Measurements from ENCODE around the gene ACHE. TPM values are rescaled to one million over a fixed set of nuclear protein-coding genes. Genes with fewer than 3 reads are reported as not detected.
"Not testable (repeated sequence)": the region's sequence is repeated elsewhere in the genome, so short reads cannot be mapped to it uniquely, and the experiment has no call there.

ACHE gene
- total and polyA plus RNA-seq, 11 donors = 0.44 to 2.1 (median 0.75) TPM

- Histone ChIP-seq H3K4me3 (no peak overlapping the region), H3K36me3 (peaks cover 0 to 66% (median 16%) of the 10 kb centered on the region in 9 donors), H3K27ac (no peak overlapping the region), H3K27me3 (no peaks in the 10 kb centered on the region), H3K9me3 (no peaks in the 10 kb centered on the region), H3K4me1 (peaks cover 0 to 18% (median 4%) of the 10 kb centered on the region in 12 donors)
- peak in 1 of 5 donors; percentile 45 for DNase-seq
- 84 to 95% (median 94%) methylated on average over 7 to 18 of the region's 18 CpGs for WGBS, 4 donors
- no peak for TF ChIP-seq POLR2A (IDR thresholded peaks at IDR 0.05)
- no peak for TF ChIP-seq CTCF (IDR thresholded peaks at IDR 0.05)
- ATAC-seq = no peak
- intact Hi-C loops (cut with DNase I) = no loop called here
Observed at GRCh38 chr7:100860702-100861615, 34.7 kb downstream of the ACHE start.

GRCh38 chr7:100859856-100860255 lies 35.8 kb downstream of the ACHE start:
- no peak for ATAC-seq
- H3K27me3 ChIP-seq = no peaks in the 10 kb centered on the region
- H3K36me3 ChIP-seq = peaks cover 0 to 63% (median 16%) of the 10 kb centered on the region in 9 donors
- peaks cover 0 to 12% (median 2%) of the 10 kb centered on the region in 12 donors for H3K4me1 ChIP-seq
- intact Hi-C loops (cut with DNase I) = loop anchor here in 2 of 10 donors (10.0 kb wide), 2 partner anchors 155 to 385 kb away; partner anchors contain the start of genes POP7 (in 1 of the 2) and TSC22D4 (in 1 of the 2)
- no peak overlapping the region for H3K27ac ChIP-seq
- no peaks in the 10 kb centered on the region for H3K9me3 ChIP-seq
- TF ChIP-seq CTCF (IDR thresholded peaks at IDR 0.05) (no peak), POLR2A (IDR thresholded peaks at IDR 0.05) (no peak)
- no peak overlapping the region for H3K4me3 ChIP-seq
- WGBS, 4 donors = 86 to 94% (median 88%) methylated on average over 14 to 15 of the region's 15 CpGs
- peak in 1 of 5 donors; percentile 60 for DNase-seq

- DNase-seq = peak in 1 of 5 donors; percentile 49
- no peak for TF ChIP-seq CTCF (IDR thresholded peaks at IDR 0.05)
Observed at GRCh38 chr7:100856871-100857282, 38.8 kb downstream of the ACHE start.

GRCh38 chr7:100855515-100855914 lies 40.2 kb downstream of the ACHE start:
- H3K4me1 ChIP-seq = peaks cover 0 to 21% (median 12%) of the 10 kb centered on the region in 12 donors
- no peak overlapping the region for H3K4me3 ChIP-seq
- H3K27me3 ChIP-seq = no peaks in the 10 kb centered on the region
- no peak overlapping the region for H3K27ac ChIP-seq
- DNase-seq (peak in 1 of 5 donors; percentile 39), ATAC-seq (no peak)
- peaks cover 0 to 19% (median 6%) of the 10 kb centered on the region in 9 donors for H3K36me3 ChIP-seq
- intact Hi-C loops (cut with DNase I) = loop anchor here in 2 of 10 donors (10.0 kb wide), 2 partner anchors 151 to 381 kb away; partner anchors contain the start of genes POP7 (in 1 of the 2) and TSC22D4 (in 1 of the 2)
- TF ChIP-seq CTCF (IDR thresholded peaks at IDR 0.05) (no peak), POLR2A (IDR thresholded peaks at IDR 0.05) (no peak)
- WGBS, 4 donors = 85 to 96% (median 92%) methylated on average over 6 to 10 of the region's 10 CpGs
- no peaks in the 10 kb centered on the region for H3K9me3 ChIP-seq

More at GRCh38 chr7:100856871-100857282, 38.8 kb downstream of the ACHE start:
- no peak overlapping the region for H3K4me3 ChIP-seq
- 88 to 95% (median 91%) methylated on average over 11 to 16 of the region's 16 CpGs for WGBS, 4 donors
- no peaks in the 10 kb centered on the region for H3K27me3 ChIP-seq
- H3K36me3 ChIP-seq = peaks cover 0 to 33% (median 16%) of the 10 kb centered on the region in 9 donors
- peaks cover 0 to 17% (median 9%) of the 10 kb centered on the region in 12 donors for H3K4me1 ChIP-seq
- ATAC-seq = no peak
- intact Hi-C loops (cut with DNase I) = loop anchor here in 2 of 10 donors (10.0 kb wide), 2 partner anchors 152 to 382 kb away; partner anchors contain the start of genes POP7 (in 1 of the 2) and TSC22D4 (in 1 of the 2)
- no peaks in the 10 kb centered on the region for H3K9me3 ChIP-seq
- no peak overlapping the region for H3K27ac ChIP-seq

- peak in 1 of 5 donors; percentile 16 for DNase-seq
- not testable (repeated sequence) for H3K9me3 ChIP-seq, H3K27ac ChIP-seq, H3K4me3 ChIP-seq, H3K27me3 ChIP-seq, ATAC-seq
- Histone ChIP-seq H3K4me1 (peaks cover 0 to 21% (median 12%) of the 10 kb centered on the region in 12 donors), H3K36me3 (peaks cover 0 to 13% (median 0%) of the 10 kb centered on the region in 9 donors)
- intact Hi-C loops (cut with DNase I) = loop anchor here in 9 of 10 donors (5.0 to 10.0 kb wide), 4 partner anchors 58 to 380 kb away; partner anchors contain the start of genes POP7 (in 8 of the 9) and TSC22D4 (in 1 of the 9)
- 91 to 97% (median 95%) methylated on average over 9 of the region's 9 CpGs for WGBS, 4 donors
Observed at GRCh38 chr7:100854899-100855298, 40.8 kb downstream of the ACHE start.
